GM12878 (cell line): ENCODE data around the gene SLC9A7. TPM values are rescaled to one million over a fixed set of nuclear protein-coding genes. Genes with fewer than 3 reads are reported as not detected.

ENCODE experiments used
- ATAC-seq: fragments of 200-7000 bp; cut with Tn5 transposase; 3 replicates; pipeline ENCODE4 v1.9.1; 2020; ENCODE audit warnings: mild to moderate bottlenecking, moderate library complexity
- BruUV-seq: library from RNA; stranded (reverse); fragments of 400-500 nt; replicated peaks from 2 replicates; lab custom pipeline; 2021; lab: Mats Ljungman, UMichigan
- CTCF ChIA-PET: fragments of 300-600 bp; sonication (Branson Sonifier 250); formaldehyde crosslinking; extraction: SDS; loops from one replicate; lab custom pipeline; 2021; ENCODE audit warnings: inconsistent platforms; lab: Yijun Ruan, JAX
- POLR2A ChIA-PET: fragments of 350-600 bp; formaldehyde crosslinking; extraction: SDS; loops from one replicate; lab custom pipeline; 2021; ENCODE audit warnings: inconsistent platforms; lab: Charles Lee
- RAD21 ChIA-PET: fragments of 300-600 bp; sonication (Branson Sonifier 250); formaldehyde crosslinking; loops from one replicate; lab custom pipeline; 2023; ENCODE audit warnings: antibody characterized with exemption; ENCODE audit not compliant: unreplicated experiment; lab: Charles Lee
- SMC1A ChIA-PET: fragments of 300-600 bp; sonication (Branson Sonifier 250); formaldehyde crosslinking; loops from one replicate; lab custom pipeline; 2023; ENCODE audit not compliant: unreplicated experiment, uncharacterized antibody; lab: Charles Lee
- DNase-seq: peaks from one replicate; pipeline ENCODE4 v3.0.0-alpha.2; 2011; ENCODE audit warnings: low read depth, low spot score
- FAIRE-seq: peaks from 3 replicates; lab custom pipeline; 2011; peaks lifted over from hg19 to GRCh38; lab: Jason Lieb, UNC
- H2AFZ ChIP-seq: 2 replicates; pipeline ENCODE4 v1.6.0; 2011; ENCODE audit warnings: low read depth, low read length, control low read depth; ENCODE audit not compliant: control insufficient read depth
- H3K27ac ChIP-seq: 2 replicates; pipeline ENCODE4 v1.5.1; 2011; ENCODE audit warnings: control low read depth; ENCODE audit not compliant: control insufficient read depth, insufficient read depth
- H3K27me3 ChIP-seq, 2 experiments: replicated peaks in 1 of 2; 2 replicates each; pipeline versions ENCODE4 v1.6.0 to v1.6.1; 2011; ENCODE audit warnings: low read length in 1 of 2; ENCODE audit not compliant: control insufficient read depth in 2 of 2, insufficient read depth in 2 of 2
- H3K36me3 ChIP-seq, 2 experiments: 2 replicates each; pipeline ENCODE4 v1.5.1; 2011; ENCODE audit warnings: low read length in 1 of 2; ENCODE audit not compliant: control insufficient read depth in 2 of 2, insufficient read depth in 2 of 2
- H3K4me1 ChIP-seq: 2 replicates; pipeline ENCODE4 v1.6.1; 2011; ENCODE audit warnings: mild to moderate bottlenecking, low read length, moderate library complexity, mixed read lengths; ENCODE audit not compliant: control insufficient read depth, insufficient read depth
- H3K4me2 ChIP-seq: 2 replicates; pipeline ENCODE4 v1.6.0; 2011; ENCODE audit warnings: control low read depth; ENCODE audit not compliant: control insufficient read depth, insufficient read depth
- H3K4me3 ChIP-seq: fragments of 200-600 bp; sonication (generic); 2 replicates; pipeline ENCODE4 v1.5.1; 2016
- H3K79me2 ChIP-seq: 2 replicates; pipeline ENCODE4 v1.6.0; 2011; ENCODE audit warnings: low read length; ENCODE audit not compliant: control insufficient read depth, insufficient read depth
- H3K9ac ChIP-seq: 2 replicates; pipeline ENCODE4 v1.8.0; 2011; ENCODE audit warnings: low read length, control low read depth, mixed read lengths; ENCODE audit not compliant: control insufficient read depth, insufficient read depth
- H3K9me3 ChIP-seq: replicated peaks from 3 replicates; pipeline ENCODE4 v1.5.1; 2011; ENCODE audit warnings: mild to moderate bottlenecking, low read length; ENCODE audit not compliant: control insufficient read depth, insufficient read depth
- H4K20me1 ChIP-seq: 2 replicates; pipeline ENCODE4 v1.6.0; 2011; ENCODE audit not compliant: control insufficient read depth, insufficient read depth
- CREB1 ChIP-seq: IDR thresholded peaks from 2 replicates; pipeline ENCODE4 v1.6.1; 2012; ENCODE audit warnings: low read depth, mild to moderate bottlenecking, inconsistent platforms
- JUND ChIP-seq: IDR thresholded peaks from 2 replicates; pipeline ENCODE4 v1.6.1; 2012; ENCODE audit warnings: low read depth, mild to moderate bottlenecking, low read length, improper control_type of control experiment, moderate library complexity
- PAX5 ChIP-seq: IDR thresholded peaks from 2 replicates; pipeline ENCODE4 v1.6.1; 2011; ENCODE audit warnings: low read depth, low read length, borderline replicate concordance
- PAX8 ChIP-seq: fragments of 450-650 bp; IDR thresholded peaks from 2 replicates; pipeline ENCODE4 v1.6.1; 2017; ENCODE audit warnings: mild to moderate bottlenecking, moderate library complexity
- ZNF384 ChIP-seq: IDR thresholded peaks from 2 replicates; pipeline ENCODE4 v1.6.1; 2012; ENCODE audit warnings: low read depth, mild to moderate bottlenecking, low read length, improper control_type of control experiment, borderline replicate concordance
- WGBS: methylation state at CpG from one replicate; pipeline ENCODE4 v1.1.6; 2016; ENCODE audit warnings: low lambda C conversion rate; ENCODE audit not compliant: insufficient replicate concordance, insufficient coverage; ENCODE audit errors: missing lambda C conversion rate; 5-methylcytosine and 5-hydroxymethylcytosine counted together
- in situ Hi-C: fragments of 300-500 bp; cut with MboI; formaldehyde crosslinking; loops from 9 replicates; pipeline ENCODE4 v1.14.3; 2018; ENCODE audit warnings: mixed read lengths
- intact Hi-C: fragments of 100-400 bp; cut with micrococcal nuclease; formaldehyde crosslinking; loops from one replicate; pipeline ENCODE4 v1.14.2; 2022; ENCODE audit not compliant: unreplicated experiment
- polyA plus RNA-seq, 11 experiments: library from polyadenylated mRNA; depleted of rRNA in 4 of 11; unstranded in 6 of 11; stranded (reverse) in 5 of 11; fragments of >200 nt; fragmentation: Nextera tagmentation in 4 of 11; fragmentation: Illumina TruSeq in 1 of 11; extraction: Ambion mirVana in 4 of 11; extraction: Trizol in 1 of 11; gene quantifications; 1 replicate in 1 of 11; 2 replicates in 10 of 11; pipeline versions ENCODE4 v1.2.1 to v1.2.3, GENCODE V29; 2011 to 2016; ENCODE audit warnings: inconsistent platforms in 2 of 11, missing spikeins in 2 of 11, low read depth in 1 of 11
- total RNA-seq, 4 experiments: library from RNA; depleted of rRNA in 3 of 4; stranded (reverse); fragments of >200 nt in 3 of 4; fragmentation: Illumina TruSeq in 1 of 4; extraction: Trizol in 1 of 4; gene quantifications; 2 replicates each; pipeline versions ENCODE4 v1.2.1 to v1.2.3, GENCODE V29; 2013 to 2021
- TF ChIP-seq, protein P1 (sequence below): fragments of 450-650 bp; IDR thresholded peaks from 2 replicates; pipeline ENCODE4 v1.6.1; 2016; ENCODE audit warnings: mild to moderate bottlenecking, moderate library complexity, borderline replicate concordance
- TF ChIP-seq, protein P2 (sequence below): fragments of 450-650 bp; IDR thresholded peaks from 2 replicates; pipeline ENCODE4 v1.6.1; 2017; ENCODE audit warnings: mild to moderate bottlenecking, moderate library complexity
- TF ChIP-seq, protein P3 (sequence below): IDR thresholded peaks from 2 replicates; pipeline ENCODE4 v1.6.1; 2011; ENCODE audit warnings: mild to moderate bottlenecking, low read depth, low read length, moderate library complexity; ENCODE audit not compliant: insufficient replicate concordance
- TF ChIP-seq, protein P4 (sequence below): IDR thresholded peaks from 2 replicates; pipeline ENCODE4 v1.6.1; 2012; ENCODE audit warnings: low read depth, low read length, improper control_type of control experiment

SLC9A7 gene
- total and polyA plus RNA-seq, 10 of the 15 experiments (the other 5 are each of a cell fraction or from before 2014, with no cell fraction given) = 5.0 to 62.8 (median 30.5) TPM

DNA sequence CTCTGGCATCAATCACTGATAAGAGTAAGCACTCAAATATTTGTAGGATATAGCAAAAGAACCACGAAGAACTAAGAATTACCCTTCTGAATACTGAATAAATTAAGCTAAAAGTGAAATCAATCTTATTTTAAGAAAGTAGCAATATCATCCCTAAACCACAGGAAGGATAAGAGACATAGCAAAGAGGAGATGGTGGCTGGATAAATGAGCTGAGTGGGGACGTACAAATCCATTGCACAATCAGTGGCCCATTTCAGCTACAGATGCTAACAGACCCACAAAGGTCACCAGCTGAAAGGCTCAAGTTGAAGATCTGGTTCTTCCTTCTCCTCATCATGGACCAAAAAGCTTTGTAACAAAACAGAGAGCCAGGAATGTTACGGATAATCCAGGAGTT lies 77.1 kb downstream of the SLC9A7 start:
- no peak overlapping the region for H3K27ac ChIP-seq
- peaks cover 0 to 1% of the 10 kb centered on the region in 2 experiments; a peak in 2 of 4 replicates for H3K36me3 ChIP-seq
- no peak for DNase-seq
- BruUV-seq = no TSS peak
- no peaks in the 10 kb centered on the region for H4K20me1 ChIP-seq
- in situ Hi-C loops = no loop called here
- POLR2A ChIA-PET = interaction anchor here (1.4 kb wide), 1 partner anchor 11 kb away, joined by 4 read pairs; no protein-coding TSS in a partner anchor
- H3K4me2 ChIP-seq = no peak overlapping the region
- peaks cover 22% of the 10 kb centered on the region for H3K79me2 ChIP-seq
- SMC1A ChIA-PET = interaction anchor here (0.6 to 2.4 kb wide), 7 partner anchors 9 to 120 kb away, joined by 3 to 6 read pairs (median 4); no protein-coding TSS in a partner anchor
- no peak overlapping the region for H3K9ac ChIP-seq
- WGBS = 52% methylated on average over 3 of the region's 3 CpGs
- peaks cover 14% of the 10 kb centered on the region for H3K4me1 ChIP-seq
- no peak overlapping the region for H2AFZ ChIP-seq
- no peak for ATAC-seq
- no peak overlapping the region for H3K4me3 ChIP-seq
- FAIRE-seq = no peak
- CTCF ChIA-PET = interaction anchor here (0.8 to 1.8 kb wide), 5 partner anchors 9 to 114 kb away, joined by 3 to 6 read pairs (median 3); partner anchors contain the start of gene SLC9A7
- H3K27me3 ChIP-seq = no peaks in the 10 kb centered on the region
- intact Hi-C loops = no loop called here
- RAD21 ChIA-PET = interaction anchor here (0.9 kb wide), 1 partner anchor 22 kb away, joined by 3 read pairs; no protein-coding TSS in a partner anchor
- H3K9me3 ChIP-seq = no peaks in the 10 kb centered on the region; the same call in 2 of the 3 replicates
- TF ChIP-seq, protein P1, sequence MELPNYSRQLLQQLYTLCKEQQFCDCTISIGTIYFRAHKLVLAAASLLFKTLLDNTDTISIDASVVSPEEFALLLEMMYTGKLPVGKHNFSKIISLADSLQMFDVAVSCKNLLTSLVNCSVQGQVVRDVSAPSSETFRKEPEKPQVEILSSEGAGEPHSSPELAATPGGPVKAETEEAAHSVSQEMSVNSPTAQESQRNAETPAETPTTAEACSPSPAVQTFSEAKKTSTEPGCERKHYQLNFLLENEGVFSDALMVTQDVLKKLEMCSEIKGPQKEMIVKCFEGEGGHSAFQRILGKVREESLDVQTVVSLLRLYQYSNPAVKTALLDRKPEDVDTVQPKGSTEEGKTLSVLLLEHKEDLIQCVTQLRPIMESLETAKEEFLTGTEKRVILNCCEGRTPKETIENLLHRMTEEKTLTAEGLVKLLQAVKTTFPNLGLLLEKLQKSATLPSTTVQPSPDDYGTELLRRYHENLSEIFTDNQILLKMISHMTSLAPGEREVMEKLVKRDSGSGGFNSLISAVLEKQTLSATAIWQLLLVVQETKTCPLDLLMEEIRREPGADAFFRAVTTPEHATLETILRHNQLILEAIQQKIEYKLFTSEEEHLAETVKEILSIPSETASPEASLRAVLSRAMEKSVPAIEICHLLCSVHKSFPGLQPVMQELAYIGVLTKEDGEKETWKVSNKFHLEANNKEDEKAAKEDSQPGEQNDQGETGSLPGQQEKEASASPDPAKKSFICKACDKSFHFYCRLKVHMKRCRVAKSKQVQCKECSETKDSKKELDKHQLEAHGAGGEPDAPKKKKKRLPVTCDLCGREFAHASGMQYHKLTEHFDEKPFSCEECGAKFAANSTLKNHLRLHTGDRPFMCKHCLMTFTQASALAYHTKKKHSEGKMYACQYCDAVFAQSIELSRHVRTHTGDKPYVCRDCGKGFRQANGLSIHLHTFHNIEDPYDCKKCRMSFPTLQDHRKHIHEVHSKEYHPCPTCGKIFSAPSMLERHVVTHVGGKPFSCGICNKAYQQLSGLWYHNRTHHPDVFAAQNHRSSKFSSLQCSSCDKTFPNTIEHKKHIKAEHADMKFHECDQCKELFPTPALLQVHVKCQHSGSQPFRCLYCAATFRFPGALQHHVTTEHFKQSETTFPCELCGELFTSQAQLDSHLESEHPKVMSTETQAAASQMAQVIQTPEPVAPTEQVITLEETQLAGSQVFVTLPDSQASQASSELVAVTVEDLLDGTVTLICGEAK = no peak
- TF ChIP-seq, protein P2, sequence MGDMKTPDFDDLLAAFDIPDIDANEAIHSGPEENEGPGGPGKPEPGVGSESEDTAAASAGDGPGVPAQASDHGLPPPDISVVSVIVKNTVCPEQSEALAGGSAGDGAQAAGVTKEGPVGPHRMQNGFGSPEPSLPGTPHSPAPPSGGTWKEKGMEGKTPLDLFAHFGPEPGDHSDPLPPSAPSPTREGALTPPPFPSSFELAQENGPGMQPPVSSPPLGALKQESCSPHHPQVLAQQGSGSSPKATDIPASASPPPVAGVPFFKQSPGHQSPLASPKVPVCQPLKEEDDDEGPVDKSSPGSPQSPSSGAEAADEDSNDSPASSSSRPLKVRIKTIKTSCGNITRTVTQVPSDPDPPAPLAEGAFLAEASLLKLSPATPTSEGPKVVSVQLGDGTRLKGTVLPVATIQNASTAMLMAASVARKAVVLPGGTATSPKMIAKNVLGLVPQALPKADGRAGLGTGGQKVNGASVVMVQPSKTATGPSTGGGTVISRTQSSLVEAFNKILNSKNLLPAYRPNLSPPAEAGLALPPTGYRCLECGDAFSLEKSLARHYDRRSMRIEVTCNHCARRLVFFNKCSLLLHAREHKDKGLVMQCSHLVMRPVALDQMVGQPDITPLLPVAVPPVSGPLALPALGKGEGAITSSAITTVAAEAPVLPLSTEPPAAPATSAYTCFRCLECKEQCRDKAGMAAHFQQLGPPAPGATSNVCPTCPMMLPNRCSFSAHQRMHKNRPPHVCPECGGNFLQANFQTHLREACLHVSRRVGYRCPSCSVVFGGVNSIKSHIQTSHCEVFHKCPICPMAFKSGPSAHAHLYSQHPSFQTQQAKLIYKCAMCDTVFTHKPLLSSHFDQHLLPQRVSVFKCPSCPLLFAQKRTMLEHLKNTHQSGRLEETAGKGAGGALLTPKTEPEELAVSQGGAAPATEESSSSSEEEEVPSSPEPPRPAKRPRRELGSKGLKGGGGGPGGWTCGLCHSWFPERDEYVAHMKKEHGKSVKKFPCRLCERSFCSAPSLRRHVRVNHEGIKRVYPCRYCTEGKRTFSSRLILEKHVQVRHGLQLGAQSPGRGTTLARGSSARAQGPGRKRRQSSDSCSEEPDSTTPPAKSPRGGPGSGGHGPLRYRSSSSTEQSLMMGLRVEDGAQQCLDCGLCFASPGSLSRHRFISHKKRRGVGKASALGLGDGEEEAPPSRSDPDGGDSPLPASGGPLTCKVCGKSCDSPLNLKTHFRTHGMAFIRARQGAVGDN = no peak
- TF ChIP-seq ZNF384 = no peak
- TF ChIP-seq PAX8 = no peak
- no peak for TF ChIP-seq CREB1
- TF ChIP-seq, protein P3, sequence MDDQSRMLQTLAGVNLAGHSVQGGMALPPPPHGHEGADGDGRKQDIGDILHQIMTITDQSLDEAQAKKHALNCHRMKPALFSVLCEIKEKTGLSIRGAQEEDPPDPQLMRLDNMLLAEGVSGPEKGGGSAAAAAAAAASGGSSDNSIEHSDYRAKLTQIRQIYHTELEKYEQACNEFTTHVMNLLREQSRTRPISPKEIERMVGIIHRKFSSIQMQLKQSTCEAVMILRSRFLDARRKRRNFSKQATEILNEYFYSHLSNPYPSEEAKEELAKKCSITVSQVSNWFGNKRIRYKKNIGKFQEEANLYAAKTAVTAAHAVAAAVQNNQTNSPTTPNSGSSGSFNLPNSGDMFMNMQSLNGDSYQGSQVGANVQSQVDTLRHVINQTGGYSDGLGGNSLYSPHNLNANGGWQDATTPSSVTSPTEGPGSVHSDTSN = no peak
- TF ChIP-seq, protein P4, sequence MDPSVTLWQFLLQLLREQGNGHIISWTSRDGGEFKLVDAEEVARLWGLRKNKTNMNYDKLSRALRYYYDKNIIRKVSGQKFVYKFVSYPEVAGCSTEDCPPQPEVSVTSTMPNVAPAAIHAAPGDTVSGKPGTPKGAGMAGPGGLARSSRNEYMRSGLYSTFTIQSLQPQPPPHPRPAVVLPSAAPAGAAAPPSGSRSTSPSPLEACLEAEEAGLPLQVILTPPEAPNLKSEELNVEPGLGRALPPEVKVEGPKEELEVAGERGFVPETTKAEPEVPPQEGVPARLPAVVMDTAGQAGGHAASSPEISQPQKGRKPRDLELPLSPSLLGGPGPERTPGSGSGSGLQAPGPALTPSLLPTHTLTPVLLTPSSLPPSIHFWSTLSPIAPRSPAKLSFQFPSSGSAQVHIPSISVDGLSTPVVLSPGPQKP = no peak
- TF ChIP-seq PAX5 = no peak
- no peak for TF ChIP-seq JUND
